ENCODE measurements around the gene GSKIP.

GSKIP gene

DNA sequence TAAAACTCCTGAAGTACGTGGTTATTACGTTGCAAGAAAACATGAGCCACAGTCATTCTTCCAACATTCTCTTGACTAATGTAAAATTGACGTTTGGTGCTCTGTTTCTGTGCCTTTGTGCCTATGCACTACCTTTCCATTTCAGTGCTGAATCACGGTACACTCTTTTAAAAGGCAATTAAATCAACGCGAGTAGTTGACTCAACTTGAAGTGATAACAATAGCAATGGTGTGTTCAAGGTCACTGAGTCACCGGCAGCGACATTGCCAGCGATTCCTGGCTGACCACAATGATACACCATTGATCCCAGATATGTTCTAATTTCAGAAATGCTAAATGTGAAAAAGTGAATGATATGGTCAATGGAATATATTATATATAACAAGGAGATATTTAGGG is 46.4 kb downstream of the GSKIP start:
- TF ChIP-seq ZNF658 (tag by site-specific recombination; IDR thresholded peaks at IDR 0.05) (no peak), SCRT1 (tag by site-specific recombination; IDR thresholded peaks at IDR 0.05; ENCODE audit: borderline replicate concordance) (no peak), ZNF121 (tag by site-specific recombination; IDR thresholded peaks at IDR 0.05) (no peak), ZNF311 (tag by site-specific recombination; IDR thresholded peaks at IDR 0.05; ENCODE audit: borderline replicate concordance) (no peak), ZSCAN30 (tag by site-specific recombination; IDR thresholded peaks at IDR 0.05) (no peak), ZNF350 (tag by site-specific recombination; IDR thresholded peaks at IDR 0.05) (no peak), YY1 (tag by site-specific recombination; IDR thresholded peaks at IDR 0.05) (no peak), ZNF10 (tag by site-specific recombination; IDR thresholded peaks at IDR 0.05) (no peak), ZNF501 (tag by site-specific recombination; IDR thresholded peaks at IDR 0.05) (no peak), ZNF514 (tag by site-specific recombination; IDR thresholded peaks at IDR 0.05) (no peak), ZFP37 (tag by site-specific recombination; IDR thresholded peaks at IDR 0.05) (no peak), ZNF76 (tag by site-specific recombination; IDR thresholded peaks at IDR 0.05; ENCODE audit: borderline replicate concordance, low read depth) (no peak), WT1 (tag by site-specific recombination; IDR thresholded peaks at IDR 0.05) (no peak)
- TF ChIP-seq, protein P1, sequence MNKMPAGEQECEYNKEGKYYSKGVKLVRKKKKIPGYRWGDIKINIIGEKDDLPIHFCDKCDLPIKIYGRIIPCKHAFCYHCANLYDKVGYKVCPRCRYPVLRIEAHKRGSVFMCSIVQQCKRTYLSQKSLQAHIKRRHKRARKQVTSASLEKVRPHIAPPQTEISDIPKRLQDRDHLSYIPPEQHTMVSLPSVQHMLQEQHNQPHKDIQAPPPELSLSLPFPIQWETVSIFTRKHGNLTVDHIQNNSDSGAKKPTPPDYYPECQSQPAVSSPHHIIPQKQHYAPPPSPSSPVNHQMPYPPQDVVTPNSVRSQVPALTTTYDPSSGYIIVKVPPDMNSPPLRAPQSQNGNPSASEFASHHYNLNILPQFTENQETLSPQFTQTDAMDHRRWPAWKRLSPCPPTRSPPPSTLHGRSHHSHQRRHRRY (tag by site-specific recombination; IDR thresholded peaks at IDR 0.05): no peak
- no peaks in the 10 kb centered on the region for H3K9me3 ChIP-seq (ENCODE audit: control insufficient read depth, insufficient read depth, low read depth, low read length)
- no peak overlapping the region for H3K4me3 ChIP-seq (ENCODE audit: low read depth, low read length)
- H3K4me1 ChIP-seq (ENCODE audit: control insufficient read depth, insufficient read depth, low read length): no peaks in the 10 kb centered on the region
- no peak overlapping the region for H3K27ac ChIP-seq (ENCODE audit: extremely low read depth, low read depth, low read length)
- CTCF ChIA-PET: no interaction called here
- POLR2A ChIA-PET: no interaction called here
- no peaks in the 10 kb centered on the region for H3K36me3 ChIP-seq (ENCODE audit: control insufficient read depth in 2 of 2, insufficient read depth in 1 of 2, low read length in 2 of 2)

DNA sequence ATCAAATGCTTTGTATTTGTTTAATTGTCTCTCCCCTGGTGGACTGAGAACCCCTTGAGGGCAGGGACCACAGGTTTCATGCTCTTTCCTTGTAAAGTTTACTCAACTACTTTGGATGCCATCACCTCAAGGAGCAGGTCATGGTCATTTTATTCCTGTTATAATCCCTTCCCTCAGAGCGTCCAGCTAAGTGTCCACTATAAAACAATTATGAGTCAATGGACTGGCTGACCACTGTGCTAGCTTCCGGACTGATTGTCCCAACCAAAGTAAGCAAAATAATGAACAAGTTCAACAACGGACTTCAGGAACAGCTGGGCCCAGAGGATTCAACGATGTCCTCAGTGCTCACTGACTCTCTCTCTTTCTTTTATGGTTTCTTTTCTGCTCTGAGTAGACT is 46.8 kb downstream of the GSKIP start:
- H3K4me1 ChIP-seq (ENCODE audit: control insufficient read depth, insufficient read depth, low read length): no peaks in the 10 kb centered on the region
- H3K9me3 ChIP-seq (ENCODE audit: control insufficient read depth, insufficient read depth, low read depth, low read length): no peaks in the 10 kb centered on the region
- no peak overlapping the region for H3K4me3 ChIP-seq (ENCODE audit: low read depth, low read length)
- no peak overlapping the region for H3K27ac ChIP-seq (ENCODE audit: extremely low read depth, low read depth, low read length)
- H3K36me3 ChIP-seq (ENCODE audit: control insufficient read depth in 2 of 2, insufficient read depth in 1 of 2, low read length in 2 of 2): no peaks in the 10 kb centered on the region
- TF ChIP-seq ZFP69B (tag by site-specific recombination; IDR thresholded peaks at IDR 0.05): no peak
- TF ChIP-seq, protein P2, sequence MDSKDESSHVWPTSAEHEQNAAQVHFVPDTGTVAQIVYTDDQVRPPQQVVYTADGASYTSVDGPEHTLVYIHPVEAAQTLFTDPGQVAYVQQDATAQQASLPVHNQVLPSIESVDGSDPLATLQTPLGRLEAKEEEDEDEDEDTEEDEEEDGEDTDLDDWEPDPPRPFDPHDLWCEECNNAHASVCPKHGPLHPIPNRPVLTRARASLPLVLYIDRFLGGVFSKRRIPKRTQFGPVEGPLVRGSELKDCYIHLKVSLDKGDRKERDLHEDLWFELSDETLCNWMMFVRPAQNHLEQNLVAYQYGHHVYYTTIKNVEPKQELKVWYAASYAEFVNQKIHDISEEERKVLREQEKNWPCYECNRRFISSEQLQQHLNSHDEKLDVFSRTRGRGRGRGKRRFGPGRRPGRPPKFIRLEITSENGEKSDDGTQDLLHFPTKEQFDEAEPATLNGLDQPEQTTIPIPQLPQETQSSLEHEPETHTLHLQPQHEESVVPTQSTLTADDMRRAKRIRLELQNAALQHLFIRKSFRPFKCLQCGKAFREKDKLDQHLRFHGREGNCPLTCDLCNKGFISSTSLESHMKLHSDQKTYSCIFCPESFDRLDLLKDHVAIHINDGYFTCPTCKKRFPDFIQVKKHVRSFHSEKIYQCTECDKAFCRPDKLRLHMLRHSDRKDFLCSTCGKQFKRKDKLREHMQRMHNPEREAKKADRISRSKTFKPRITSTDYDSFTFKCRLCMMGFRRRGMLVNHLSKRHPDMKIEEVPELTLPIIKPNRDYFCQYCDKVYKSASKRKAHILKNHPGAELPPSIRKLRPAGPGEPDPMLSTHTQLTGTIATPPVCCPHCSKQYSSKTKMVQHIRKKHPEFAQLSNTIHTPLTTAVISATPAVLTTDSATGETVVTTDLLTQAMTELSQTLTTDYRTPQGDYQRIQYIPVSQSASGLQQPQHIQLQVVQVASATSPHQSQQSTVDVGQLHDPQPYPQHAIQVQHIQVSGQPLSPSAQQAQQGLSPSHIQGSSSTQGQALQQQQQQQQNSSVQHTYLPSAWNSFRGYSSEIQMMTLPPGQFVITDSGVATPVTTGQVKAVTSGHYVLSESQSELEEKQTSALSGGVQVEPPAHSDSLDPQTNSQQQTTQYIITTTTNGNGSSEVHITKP (tag by site-specific recombination; IDR thresholded peaks at IDR 0.05): no peak
- TF ChIP-seq ZEB2 (tag by site-specific recombination; IDR thresholded peaks at IDR 0.05): no peak
- TF ChIP-seq ZNF341 (tag by site-specific recombination; IDR thresholded peaks at IDR 0.05; ENCODE audit: low read depth): no peak
- no peak for TF ChIP-seq YY1 (tag by site-specific recombination; IDR thresholded peaks at IDR 0.05)
- TF ChIP-seq ZSCAN23 (tag by site-specific recombination; IDR thresholded peaks at IDR 0.05): no peak
- TF ChIP-seq SCRT2 (tag by site-specific recombination; IDR thresholded peaks at IDR 0.05): no peak
- no peak for TF ChIP-seq ZNF544 (tag by site-specific recombination; IDR thresholded peaks at IDR 0.05)
- ChIA-PET CTCF (no interaction called here), POLR2A (no interaction called here)
